COLO668 (cell line): ENCODE measurements around the gene ROBO2.

Experiments
- DNase-seq: peaks from one replicate; lab custom pipeline; 2025; ENCODE audit not compliant: unreplicated experiment; lab: John Stamatoyannopoulos, UW

ROBO2 gene

GRCh38 chr3:77096966-77097890 lies 57.3 kb downstream of the ROBO2 start:
- DNase-seq: no peak

- DNase-seq: peak; percentile 38
These were observed 63.3 kb downstream of the ROBO2 start for GRCh38 chr3:77102951-77103769.

GRCh38 chr3:77122652-77123051 lies 82.8 kb downstream of the ROBO2 start:
- DNase-seq: no peak

GRCh38 chr3:77125966-77126365 lies 86.1 kb downstream of the ROBO2 start:
- DNase-seq: no peak

- no peak for DNase-seq
These were observed 94.9 kb downstream of the ROBO2 start for GRCh38 chr3:77134769-77135168.

GRCh38 chr3:77137559-77137958 lies 97.7 kb downstream of the ROBO2 start:
- DNase-seq: no peak

- DNase-seq: no peak
These were observed 99.7 kb downstream of the ROBO2 start for GRCh38 chr3:77139624-77140023.

- no peak for DNase-seq
These were observed 101.5 kb downstream of the ROBO2 start for GRCh38 chr3:77141423-77141822.

GRCh38 chr3:77142578-77142977 lies 102.7 kb downstream of the ROBO2 start:
- DNase-seq: no peak

GRCh38 chr3:77146004-77146403 lies 106.1 kb downstream of the ROBO2 start:
- DNase-seq: no peak

- no peak for DNase-seq
These were observed 108.1 kb downstream of the ROBO2 start for GRCh38 chr3:77147836-77148578.

- no peak for DNase-seq
These were observed 109.5 kb downstream of the ROBO2 start for GRCh38 chr3:77149382-77149781.

- DNase-seq: no peak
These were observed 110.1 kb downstream of the ROBO2 start for GRCh38 chr3:77150028-77150427.

GRCh38 chr3:77150759-77151158 lies 110.9 kb downstream of the ROBO2 start:
- DNase-seq: no peak

GRCh38 chr3:77158730-77159581 lies 119.1 kb downstream of the ROBO2 start:
- DNase-seq: no peak

- DNase-seq: peak; percentile 1
These were observed 121.1 kb downstream of the ROBO2 start for GRCh38 chr3:77160931-77161497.

GRCh38 chr3:77169823-77170222 lies 129.9 kb downstream of the ROBO2 start:
- no peak for DNase-seq

- no peak for DNase-seq
These were observed 131.1 kb downstream of the ROBO2 start for GRCh38 chr3:77171026-77171425.

GRCh38 chr3:77179762-77180161 lies 139.9 kb downstream of the ROBO2 start:
- DNase-seq: no peak

- no peak for DNase-seq
These were observed 142.4 kb downstream of the ROBO2 start for GRCh38 chr3:77182341-77182740.
